ENCODE measurements around the gene TSHR.
A peak's percentile ranks its signal among the peaks of the same experiment; 100 is the strongest.

Gene TSHR

GRCh38 chr14:81123811-81124210 is 168.4 kb downstream of the TSHR start:
- TF ChIP-seq POLR2AphosphoS5 (IDR thresholded peaks at IDR 0.05; ENCODE audit: low read depth, low read length) (no peak), POLR2A (IDR thresholded peaks at IDR 0.05; ENCODE audit: low read depth, low read length) (no peak), TAF1 (IDR thresholded peaks at IDR 0.05; ENCODE audit: borderline replicate concordance, low read depth, low read length) (no peak)
- FAIRE-seq, result no peak

DNA sequence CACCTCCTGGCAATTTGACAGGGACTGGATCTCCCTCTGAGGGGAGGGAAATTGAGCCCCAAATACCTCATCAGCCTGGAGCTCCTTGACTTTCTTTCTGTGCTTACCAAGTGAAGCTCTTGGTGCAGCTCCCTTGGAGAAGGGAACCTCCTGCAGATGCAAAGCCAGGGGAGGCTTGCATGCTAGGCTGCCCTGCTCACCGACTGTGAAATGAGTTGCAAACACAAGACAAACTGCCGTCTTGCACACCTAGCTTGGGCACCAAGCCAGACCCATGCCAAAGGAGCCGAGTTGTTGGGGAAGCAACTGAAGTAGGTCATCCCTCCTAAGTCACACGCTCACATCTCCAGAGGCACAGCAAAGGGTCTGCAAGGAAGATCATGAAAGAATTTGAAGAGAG is 170.1 kb downstream of the TSHR start:
- no peak for FAIRE-seq
- TF ChIP-seq POLR2AphosphoS5 (IDR thresholded peaks at IDR 0.05; ENCODE audit: low read depth, low read length) (no peak), POLR2A (IDR thresholded peaks at IDR 0.05; ENCODE audit: low read depth, low read length) (no peak), TAF1 (IDR thresholded peaks at IDR 0.05; ENCODE audit: borderline replicate concordance, low read depth, low read length) (no peak)
- DNase-seq (ENCODE audit: insufficient read length), result no peak

More at GRCh38 chr14:81123811-81124210, 168.4 kb downstream of the TSHR start:
- DNase-seq (ENCODE audit: insufficient read length), result no peak

DNA sequence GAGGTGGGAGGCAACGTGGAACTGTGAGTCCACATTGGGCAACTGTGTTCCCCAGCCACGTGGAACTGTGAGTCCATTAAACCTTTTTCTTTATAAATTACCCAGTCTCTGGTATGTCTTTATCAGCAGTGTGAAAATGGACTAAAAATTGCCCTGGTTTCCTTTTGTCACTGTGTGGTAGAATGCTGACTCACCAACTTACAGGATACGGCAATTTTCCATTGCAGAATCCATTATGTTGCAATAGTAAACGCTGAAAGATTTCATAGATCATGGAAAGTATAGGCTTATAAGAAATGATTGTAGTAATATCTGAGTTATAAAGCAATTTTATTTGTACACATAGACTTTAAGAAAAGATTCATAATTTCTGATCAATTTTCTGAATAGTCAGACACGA is 172.4 kb downstream of the TSHR start:
- no peak for FAIRE-seq
- DNase-seq (ENCODE audit: insufficient read length), result no peak
- no peak for TF ChIP-seq TAF1 (IDR thresholded peaks at IDR 0.05; ENCODE audit: borderline replicate concordance, low read depth, low read length)
- TF ChIP-seq POLR2AphosphoS5 (IDR thresholded peaks at IDR 0.05; ENCODE audit: low read depth, low read length), result no peak
- TF ChIP-seq POLR2A (IDR thresholded peaks at IDR 0.05; ENCODE audit: low read depth, low read length), result no peak

DNA sequence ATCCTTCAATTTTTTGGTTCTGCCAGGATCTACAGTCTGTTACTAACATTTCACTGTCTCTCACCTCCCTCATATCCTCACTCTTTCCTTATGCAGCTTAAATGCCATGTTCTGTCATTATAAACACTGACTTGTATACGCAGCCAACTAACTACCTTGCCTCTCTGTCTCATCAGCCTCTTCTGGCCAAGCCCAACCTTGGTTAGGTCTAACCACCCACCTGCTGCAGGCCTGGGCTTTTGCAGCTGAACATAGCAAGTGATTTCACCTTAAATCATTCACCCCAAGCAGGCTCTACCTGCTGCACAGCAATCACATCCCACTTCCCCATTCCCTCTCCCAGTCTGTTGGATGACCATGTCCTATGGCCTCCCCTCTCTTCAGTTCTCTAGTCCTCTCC is 173.8 kb downstream of the TSHR start:
- TF ChIP-seq TAF1 (IDR thresholded peaks at IDR 0.05; ENCODE audit: borderline replicate concordance, low read depth, low read length) (no peak), POLR2AphosphoS5 (IDR thresholded peaks at IDR 0.05; ENCODE audit: low read depth, low read length) (no peak), POLR2A (IDR thresholded peaks at IDR 0.05; ENCODE audit: low read depth, low read length) (no peak)
- DNase-seq (ENCODE audit: insufficient read length), result no peak
- FAIRE-seq, result no peak

DNA sequence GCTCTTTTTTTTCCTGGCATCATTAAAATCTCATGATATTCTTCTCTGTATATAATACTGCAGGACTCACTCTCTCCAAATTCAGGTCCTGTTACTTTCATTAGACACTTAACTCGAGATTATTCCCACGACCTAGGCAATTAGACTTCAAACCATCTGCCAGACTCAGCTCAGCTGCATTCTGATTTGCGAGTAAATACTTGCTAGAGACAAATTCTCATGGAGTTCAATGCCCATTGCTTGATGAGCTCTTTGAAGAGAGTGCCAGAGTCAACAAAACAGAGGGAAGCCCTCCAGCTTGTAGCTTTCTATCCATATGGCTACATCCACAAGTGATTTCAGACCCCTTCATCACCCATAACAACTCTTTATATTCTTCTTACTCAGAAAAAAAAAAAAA is 177.0 kb downstream of the TSHR start:
- FAIRE-seq, result no peak
- no peak for DNase-seq (ENCODE audit: insufficient read length)

DNA sequence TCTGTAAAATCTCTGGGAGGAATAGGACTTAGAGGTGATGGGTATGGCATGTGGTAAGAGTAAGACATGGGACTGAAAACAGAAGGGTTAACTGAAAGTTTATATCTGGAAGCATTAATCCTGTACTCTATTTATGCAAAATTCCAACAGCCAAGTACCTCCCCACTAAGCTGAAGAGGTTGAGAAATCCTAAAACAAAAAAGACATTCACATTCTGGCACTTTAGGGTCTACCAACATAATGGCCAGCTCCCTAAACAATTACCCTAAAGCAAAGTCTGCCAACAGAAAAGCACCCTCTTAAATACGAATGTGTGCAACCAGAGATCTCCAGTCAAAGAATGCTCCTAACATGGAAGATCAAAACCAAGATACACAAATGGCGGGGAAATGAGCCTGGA is 178.0 kb downstream of the TSHR start:
- DNase-seq (ENCODE audit: insufficient read length) (no peak), FAIRE-seq (no peak)
- TF ChIP-seq TAF1 (IDR thresholded peaks at IDR 0.05; ENCODE audit: borderline replicate concordance, low read depth, low read length), result no peak
- TF ChIP-seq POLR2AphosphoS5 (IDR thresholded peaks at IDR 0.05; ENCODE audit: low read depth, low read length), result no peak
- TF ChIP-seq POLR2A (IDR thresholded peaks at IDR 0.05; ENCODE audit: low read depth, low read length), result no peak

More for the DNA sequence above, 177.0 kb downstream of the TSHR start:
- no peak for TF ChIP-seq TAF1 (IDR thresholded peaks at IDR 0.05; ENCODE audit: borderline replicate concordance, low read depth, low read length)
- TF ChIP-seq POLR2A (IDR thresholded peaks at IDR 0.05; ENCODE audit: low read depth, low read length), result no peak
- TF ChIP-seq POLR2AphosphoS5 (IDR thresholded peaks at IDR 0.05; ENCODE audit: low read depth, low read length), result no peak

DNA sequence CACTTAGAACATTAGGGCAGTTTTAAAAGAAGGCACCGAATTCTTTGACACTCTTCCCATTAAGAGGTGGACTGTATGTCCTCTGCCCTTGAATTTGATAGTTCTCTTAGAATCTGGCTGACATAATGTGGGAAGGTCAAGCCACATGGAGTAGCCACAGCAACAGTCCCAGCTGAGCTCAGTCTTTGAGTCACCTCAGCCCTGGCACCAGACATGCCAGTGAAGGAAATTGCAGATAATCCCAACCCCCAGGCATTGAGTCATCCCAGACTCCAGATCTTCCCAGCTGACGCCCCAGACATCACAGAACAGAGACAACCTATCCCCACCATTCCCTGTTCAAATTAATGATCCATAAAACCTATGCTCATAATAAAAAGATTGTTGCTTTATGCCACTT is 181.9 kb downstream of the TSHR start:
- FAIRE-seq (no peak), DNase-seq (ENCODE audit: insufficient read length) (no peak)
- TF ChIP-seq TAF1 (IDR thresholded peaks at IDR 0.05; ENCODE audit: borderline replicate concordance, low read depth, low read length), result no peak
- TF ChIP-seq POLR2AphosphoS5 (IDR thresholded peaks at IDR 0.05; ENCODE audit: low read depth, low read length), result no peak

DNA sequence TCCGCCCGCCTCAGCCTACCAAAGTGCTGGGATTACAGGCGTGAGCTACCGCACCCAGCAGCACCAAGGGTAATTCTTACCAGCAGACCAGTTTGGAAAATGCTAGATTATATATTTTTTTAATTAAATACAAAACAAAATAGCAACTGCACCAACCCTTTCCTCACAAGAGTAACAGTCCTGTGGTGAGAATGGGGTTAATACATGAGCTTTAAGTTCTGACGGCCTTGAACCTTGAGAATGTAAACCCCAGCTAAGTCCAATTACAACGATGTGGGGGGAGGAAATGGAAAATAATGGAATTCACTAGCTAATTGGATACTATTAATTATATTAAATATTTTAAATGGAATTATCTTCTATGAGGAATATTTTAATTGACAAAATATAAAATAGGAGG is 183.0 kb downstream of the TSHR start:
- TF ChIP-seq POLR2AphosphoS5 (IDR thresholded peaks at IDR 0.05; ENCODE audit: low read depth, low read length) (no peak), TAF1 (IDR thresholded peaks at IDR 0.05; ENCODE audit: borderline replicate concordance, low read depth, low read length) (no peak), POLR2A (IDR thresholded peaks at IDR 0.05; ENCODE audit: low read depth, low read length) (no peak)
- FAIRE-seq, result no peak
- DNase-seq (ENCODE audit: insufficient read length), result no peak

DNA sequence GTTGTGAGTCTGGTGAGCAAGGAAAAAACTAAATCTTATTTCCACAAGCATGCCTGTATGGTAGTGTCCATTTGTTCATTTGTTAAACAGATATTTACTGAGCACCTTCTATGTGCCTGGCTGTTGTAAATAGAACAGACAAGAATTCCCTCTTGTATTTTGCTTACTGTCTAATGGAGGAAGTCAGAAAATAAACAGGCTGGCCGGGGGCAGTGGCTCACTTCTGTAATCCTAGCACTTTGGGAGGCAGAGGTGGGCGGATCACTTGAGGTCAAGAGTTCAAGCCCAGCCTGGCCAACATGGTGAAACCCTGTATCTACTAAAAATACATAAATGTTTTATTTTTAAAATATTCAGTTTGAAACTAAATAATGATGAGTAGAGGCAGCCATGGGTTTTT is 186.0 kb downstream of the TSHR start:
- FAIRE-seq (no peak), DNase-seq (ENCODE audit: insufficient read length) (no peak)
- no peak for TF ChIP-seq TAF1 (IDR thresholded peaks at IDR 0.05; ENCODE audit: borderline replicate concordance, low read depth, low read length)
- no peak for TF ChIP-seq POLR2AphosphoS5 (IDR thresholded peaks at IDR 0.05; ENCODE audit: low read depth, low read length)
- TF ChIP-seq POLR2A (IDR thresholded peaks at IDR 0.05; ENCODE audit: low read depth, low read length), result no peak

GRCh38 chr14:81143793-81144192 is 188.4 kb downstream of the TSHR start:
- no peak for FAIRE-seq
- DNase-seq (ENCODE audit: insufficient read length), result no peak
- TF ChIP-seq POLR2A (IDR thresholded peaks at IDR 0.05; ENCODE audit: low read depth, low read length) (no peak), TAF1 (IDR thresholded peaks at IDR 0.05; ENCODE audit: borderline replicate concordance, low read depth, low read length) (no peak), POLR2AphosphoS5 (IDR thresholded peaks at IDR 0.05; ENCODE audit: low read depth, low read length) (no peak)

DNA sequence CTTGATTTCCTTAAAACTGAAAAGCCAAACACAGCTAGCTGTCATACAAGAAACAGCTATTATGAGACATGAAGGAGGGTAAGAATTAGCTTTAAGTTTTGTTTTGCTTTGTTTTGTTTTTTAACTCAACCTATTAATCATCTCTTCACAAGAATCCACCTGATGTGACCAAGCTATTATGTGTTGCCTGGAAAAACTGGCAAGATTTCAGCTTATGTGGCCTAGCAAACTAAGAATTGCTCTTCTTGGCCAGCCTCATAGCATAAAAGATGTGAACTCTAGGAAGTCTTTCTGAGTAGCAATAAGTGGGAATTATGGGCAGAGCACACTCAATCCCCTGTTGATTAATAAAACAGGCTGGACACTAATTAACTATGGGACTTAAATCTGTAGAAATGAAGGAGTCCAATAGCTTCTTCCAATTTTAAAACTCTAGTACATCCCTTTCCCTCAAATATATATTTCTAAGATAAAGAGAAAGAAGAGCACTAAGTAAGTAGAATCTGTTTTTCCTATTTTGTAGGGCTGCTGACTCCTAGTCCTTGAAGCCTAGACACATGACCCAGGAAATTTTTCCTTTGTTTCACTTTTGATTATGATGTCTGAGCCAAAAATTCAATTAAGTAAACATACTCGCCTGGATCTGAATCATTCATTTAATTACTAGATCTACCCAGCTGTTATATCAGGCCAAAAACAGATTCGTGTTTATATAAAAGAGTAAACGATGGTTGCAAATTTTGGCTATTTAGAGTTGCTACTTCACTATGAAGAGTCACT is 189.6 kb downstream of the TSHR start:
- DNase-seq (ENCODE audit: insufficient read length), result no peak
- TF ChIP-seq POLR2A (IDR thresholded peaks at IDR 0.05; ENCODE audit: low read depth, low read length) (no peak), POLR2AphosphoS5 (IDR thresholded peaks at IDR 0.05; ENCODE audit: low read depth, low read length) (no peak), TAF1 (IDR thresholded peaks at IDR 0.05; ENCODE audit: borderline replicate concordance, low read depth, low read length) (no peak)
- FAIRE-seq, result no peak

- peak; percentile 51 for FAIRE-seq
- TF ChIP-seq TAF1 (IDR thresholded peaks at IDR 0.05; ENCODE audit: borderline replicate concordance, low read depth, low read length), result no peak
- no peak for TF ChIP-seq POLR2A (IDR thresholded peaks at IDR 0.05; ENCODE audit: low read depth, low read length)
- TF ChIP-seq POLR2AphosphoS5 (IDR thresholded peaks at IDR 0.05; ENCODE audit: low read depth, low read length), result no peak
These were observed 191.9 kb downstream of the TSHR start for GRCh38 chr14:81147140-81147897.

More at GRCh38 chr14:81147140-81147897, 191.9 kb downstream of the TSHR start:
- no peak for DNase-seq (ENCODE audit: insufficient read length)
